Tibial nerve (tissue), 4 donors: Measurements from ENCODE around the gene OTOL1. TPM values are rescaled to one million over a fixed set of nuclear protein-coding genes. Genes with fewer than 3 reads are reported as not detected.

Experiments
- DNase-seq, 2 donors: peaks; one replicate each; pipeline ENCODE4 v3.0.0-alpha.2; 2019; ENCODE audit warnings: low spot score in 2 of 2
- H3K27ac ChIP-seq, 4 donors: fragments of 200-600 bp; sonication (generic) in 3 of 4; one replicate each; pipeline ENCODE4 v1.5.1; 2017 to 2019; ENCODE audit warnings: mild to moderate bottlenecking in 1 of 4
- H3K27me3 ChIP-seq, 2 donors: fragments of 200-600 bp; sonication (generic) in 1 of 2; one replicate each; pipeline versions ENCODE4 v1.5.1 to v1.6.0; 2017 to 2019
- H3K36me3 ChIP-seq, 3 donors: fragments of 200-600 bp; sonication (generic); one replicate each; pipeline ENCODE4 v1.5.1; 2018 to 2019
- H3K4me1 ChIP-seq, 4 donors: fragments of 200-600 bp; sonication (generic) in 3 of 4; one replicate each; pipeline ENCODE4 v1.5.1; 2017 to 2019
- H3K4me3 ChIP-seq, 4 donors: fragments of 200-600 bp; sonication (generic) in 3 of 4; one replicate each; pipeline ENCODE4 v1.5.1; 2017 to 2019; ENCODE audit warnings: mild to moderate bottlenecking in 1 of 4, moderate library complexity in 1 of 4
- H3K9me3 ChIP-seq, 4 donors: fragments of 200-600 bp; sonication (generic) in 3 of 4; one replicate each; pipeline ENCODE4 v1.5.1; 2017 to 2019
- CTCF ChIP-seq, 5 experiments: fragments of 200-600 bp in 3 of 5; fragments of 450-650 bp in 2 of 5; sonication (generic) in 3 of 5; IDR thresholded peaks; one replicate each; pipeline ENCODE4 v1.5.1; 2016 to 2019; ENCODE audit warnings: antibody characterized with exemption in 5 of 5, mild to moderate bottlenecking in 3 of 5, moderate library complexity in 2 of 5
- EP300 ChIP-seq, 2 donors: sonication (generic); formaldehyde crosslinking; IDR thresholded peaks; one replicate each; pipeline ENCODE4 v1.6.1; 2017; ENCODE audit warnings: antibody characterized with exemption in 2 of 2, mild to moderate bottlenecking in 1 of 2
- POLR2A ChIP-seq, 2 donors: fragments of 450-650 bp; IDR thresholded peaks; one replicate each; pipeline ENCODE4 v1.6.1; 2017; ENCODE audit warnings: antibody characterized with exemption in 2 of 2, mild to moderate bottlenecking in 2 of 2, moderate library complexity in 2 of 2
- WGBS, 2 donors: methylation state at CpG; one replicate each; pipeline ENCODE4 v1.1.5; 2018; 5-methylcytosine and 5-hydroxymethylcytosine counted together
- total RNA-seq, 4 donors: library from RNA; depleted of rRNA; stranded (reverse); fragments of >200 nt; gene quantifications; one replicate each; pipeline ENCODE4 v1.1.0, GENCODE V29; 2016

Gene OTOL1
- total RNA-seq, 4 donors from 2014 or later = not detected

GRCh38 chr3:161551697-161552096 is 55.1 kb downstream of the OTOL1 start:
- no peak overlapping the region for H3K27ac ChIP-seq
- H3K4me1 ChIP-seq = no peaks in the 10 kb centered on the region
- no peaks in the 10 kb centered on the region for H3K27me3 ChIP-seq
- no peak for DNase-seq
- H3K4me3 ChIP-seq = no peak overlapping the region
- 90 to 93% methylated on average over 1 of the region's 1 CpG for WGBS, 2 donors
- no peak for TF ChIP-seq EP300 (IDR thresholded peaks at IDR 0.05)
- no peaks in the 10 kb centered on the region for H3K9me3 ChIP-seq
- no peaks in the 10 kb centered on the region for H3K36me3 ChIP-seq

- TF ChIP-seq CTCF (IDR thresholded peaks at IDR 0.05) = no peak
- no peak for TF ChIP-seq EP300 (IDR thresholded peaks at IDR 0.05)
- no peak for TF ChIP-seq POLR2A (IDR thresholded peaks at IDR 0.05)
- Histone ChIP-seq H3K27ac (no peak overlapping the region), H3K4me1 (no peaks in the 10 kb centered on the region), H3K9me3 (no peaks in the 10 kb centered on the region), H3K4me3 (no peak overlapping the region), H3K36me3 (no peaks in the 10 kb centered on the region), H3K27me3 (no peaks in the 10 kb centered on the region)
- DNase-seq = no peak
- WGBS, 2 donors = 46 to 47% methylated on average over 6 of the region's 6 CpGs
Measured at GRCh38 chr3:161552984-161553560, 56.5 kb downstream of the OTOL1 start.

Other genes with a start within 250 kb of the OTOL1 start
- gene SPTSSB, start 125.3 kb upstream of the OTOL1 start, total RNA-seq = under 1 TPM in 1 of 4 donors, not detected in 3; 0.63 TPM